HL-60 (cell line): Measurements from ENCODE around the gene FAF1.

Experiments used
- DNase-seq, 2 experiments: peaks; one replicate each; pipeline ENCODE4 v3.0.0-alpha.2; 2010 to 2020; ENCODE audit warnings: low read depth in 1 of 2, low spot score in 1 of 2
- H3K27ac ChIP-seq: fragments of 250-450 bp; sonication (Bioruptor Pico); replicated peaks from 2 replicates; pipeline ENCODE4 v1.5.1; 2020; ENCODE audit warnings: mild to moderate bottlenecking, moderate library complexity
- H3K27me3 ChIP-seq: fragments of 250-450 bp; sonication (Bioruptor Pico); 2 replicates; pipeline ENCODE4 v1.5.1; 2021; ENCODE audit warnings: mild to moderate bottlenecking, moderate library complexity; ENCODE audit not compliant: insufficient read depth, poor library complexity, severe bottlenecking
- H3K4me3 ChIP-seq: replicated peaks from 2 replicates; pipeline ENCODE4 v1.5.1; 2011; ENCODE audit warnings: mild to moderate bottlenecking, control low read depth, low read length; ENCODE audit not compliant: insufficient read depth
- CTCF ChIP-seq: IDR thresholded peaks from one replicate; pipeline ENCODE4 v1.5.1; 2011; ENCODE audit warnings: low read length, control low read depth, inconsistent platforms; ENCODE audit not compliant: insufficient read depth
- GABPA ChIP-seq: IDR thresholded peaks from 2 replicates; pipeline ENCODE4 v1.6.1; 2012; ENCODE audit warnings: low read depth
- POLR2AphosphoS5 ChIP-seq: IDR thresholded peaks from 2 replicates; pipeline ENCODE4 v1.6.1; 2012; ENCODE audit warnings: low read depth
- REST ChIP-seq: IDR thresholded peaks from 2 replicates; pipeline ENCODE4 v1.6.1; 2012; ENCODE audit warnings: low read depth; ENCODE audit not compliant: insufficient replicate concordance
- SPI1 ChIP-seq: IDR thresholded peaks from 2 replicates; pipeline ENCODE4 v1.6.1; 2012; ENCODE audit warnings: low read depth, mild to moderate bottlenecking, borderline replicate concordance

FAF1 gene

GRCh38 chr1:50707824-50708223 is 252.2 kb downstream of the FAF1 start:
- no peak for TF ChIP-seq POLR2AphosphoS5
- TF ChIP-seq SPI1: no peak
- no peak for TF ChIP-seq GABPA
- TF ChIP-seq CTCF: no peak
- TF ChIP-seq REST: no peak
- DNase-seq: no peak
- Histone ChIP-seq H3K4me3 (no peak overlapping the region), H3K27ac (no peak overlapping the region), H3K27me3 (no peaks in the 10 kb centered on the region)

- no peak overlapping the region for H3K27ac ChIP-seq
- TF ChIP-seq CTCF: no peak
- no peak for TF ChIP-seq SPI1
- TF ChIP-seq POLR2AphosphoS5: no peak
- TF ChIP-seq REST: no peak
- TF ChIP-seq GABPA: no peak
- H3K27me3 ChIP-seq: no peaks in the 10 kb centered on the region
- no peak for DNase-seq
- H3K4me3 ChIP-seq: no peak overlapping the region
These were observed 254.4 kb downstream of the FAF1 start for GRCh38 chr1:50705699-50706098.

GRCh38 chr1:50705041-50705440 is 255.0 kb downstream of the FAF1 start:
- DNase-seq: no peak
- no peak overlapping the region for H3K27ac ChIP-seq
- no peaks in the 10 kb centered on the region for H3K27me3 ChIP-seq
- TF ChIP-seq REST (no peak), POLR2AphosphoS5 (no peak), GABPA (no peak), CTCF (no peak), SPI1 (no peak)
- H3K4me3 ChIP-seq: no peak overlapping the region
